Endothelial cell of umbilical vein (primary cell): ENCODE measurements around the gene SNCG. TPM values are rescaled to one million over a fixed set of nuclear protein-coding genes. Genes with fewer than 3 reads are reported as not detected.

Experiments
- BruUV-seq: library from RNA; stranded (reverse); fragments of 400-500 nt; replicated peaks from 2 replicates; lab custom pipeline; 2021; lab: Mats Ljungman, UMichigan
- CTCF ChIA-PET: fragments of 300-600, 350-600 bp; sonication (Branson Sonifier 250); formaldehyde crosslinking; loops from one replicate; lab custom pipeline; 2021; ENCODE audit warnings: antibody characterized with exemption, inconsistent platforms; lab: Charles Lee
- POLR2A ChIA-PET: fragments of 300-600, 350-600 bp; sonication (Branson Sonifier 250); formaldehyde crosslinking; loops from one replicate; lab custom pipeline; 2021; ENCODE audit warnings: antibody characterized with exemption, inconsistent platforms; lab: Charles Lee
- DNase-seq: peaks from one replicate; pipeline ENCODE4 v3.0.0-alpha.2; 2011; ENCODE audit warnings: low read depth, low spot score
- FAIRE-seq: peaks from 2 replicates; lab custom pipeline; 2011; peaks lifted over from hg19 to GRCh38; lab: Jason Lieb, UNC
- H2AFZ ChIP-seq: 2 replicates; pipeline ENCODE4 v1.6.0; 2012; ENCODE audit warnings: low read depth, low read length, control low read depth, inconsistent platforms
- H3K27ac ChIP-seq: 2 replicates; pipeline ENCODE4 v1.5.1; 2011; ENCODE audit warnings: low read depth, mild to moderate bottlenecking, control low read depth, low read length, moderate library complexity; ENCODE audit not compliant: insufficient read depth
- H3K27me3 ChIP-seq, 2 experiments: 2 replicates each; pipeline versions ENCODE4 v1.6.0 to v1.6.1; 2011; ENCODE audit warnings: low read length in 2 of 2, mixed read lengths in 1 of 2; ENCODE audit not compliant: control insufficient read depth in 2 of 2, insufficient read depth in 2 of 2
- H3K36me3 ChIP-seq, 2 experiments: 2 replicates in 1 of 2; 3 replicates in 1 of 2; pipeline ENCODE4 v1.5.1; 2011; ENCODE audit warnings: low read length in 2 of 2, mild to moderate bottlenecking in 1 of 2, moderate library complexity in 1 of 2; ENCODE audit not compliant: control insufficient read depth in 2 of 2, insufficient read depth in 2 of 2; ENCODE audit errors: extremely low read depth in 1 of 2
- H3K4me1 ChIP-seq: 3 replicates; pipeline ENCODE4 v1.5.1; 2011; ENCODE audit warnings: mild to moderate bottlenecking, low read length; ENCODE audit not compliant: control insufficient read depth, insufficient read depth; ENCODE audit errors: extremely low read depth
- H3K4me2 ChIP-seq: 2 replicates; pipeline ENCODE4 v1.6.1; 2011; ENCODE audit warnings: low read length, control low read depth, mixed read lengths; ENCODE audit not compliant: insufficient read depth
- H3K4me3 ChIP-seq, 3 experiments: fragments of 200-600 bp in 1 of 3; sonication (generic), shearing (Covaris generic) in 1 of 3; replicated peaks in 1 of 3; 2 replicates each; pipeline ENCODE4 v1.5.1; 2011 to 2016; ENCODE audit warnings: control low read depth in 3 of 3, low read length in 3 of 3, mild to moderate bottlenecking in 2 of 3, inconsistent platforms in 1 of 3, low read depth in 1 of 3, moderate library complexity in 1 of 3; ENCODE audit not compliant: insufficient read depth in 1 of 3
- H3K79me2 ChIP-seq: 2 replicates; pipeline ENCODE4 v1.6.0; 2012; ENCODE audit warnings: low read length, inconsistent platforms; ENCODE audit not compliant: control insufficient read depth, insufficient read depth
- H3K9ac ChIP-seq: replicated peaks from 2 replicates; pipeline ENCODE3; 2011; ENCODE audit warnings: low read length, control low read depth; ENCODE audit not compliant: insufficient read depth; ENCODE audit errors: extremely low read depth
- H3K9me1 ChIP-seq: replicated peaks from 3 replicates; pipeline ENCODE4 v1.6.0; 2011; ENCODE audit warnings: mild to moderate bottlenecking, low read length; ENCODE audit not compliant: control insufficient read depth, insufficient read depth; ENCODE audit errors: extremely low read depth
- H3K9me3 ChIP-seq: replicated peaks from 2 replicates; pipeline ENCODE4 v1.5.1; 2012; ENCODE audit warnings: low read length, inconsistent platforms; ENCODE audit not compliant: control insufficient read depth, insufficient read depth
- H4K20me1 ChIP-seq: replicated peaks from 2 replicates; pipeline ENCODE3; 2011; ENCODE audit warnings: mild to moderate bottlenecking, low read length; ENCODE audit not compliant: control insufficient read depth, insufficient read depth; ENCODE audit errors: extremely low read depth
- CTCF ChIP-seq, 2 donors: IDR thresholded peaks; 1 replicate in 1 of 2; 2 replicates in 1 of 2; pipeline ENCODE4 v1.5.1; 2011; ENCODE audit warnings: low read length in 2 of 2, mild to moderate bottlenecking in 2 of 2, moderate library complexity in 2 of 2, control low read depth in 1 of 2, inconsistent platforms in 1 of 2, low read depth in 1 of 2; ENCODE audit not compliant: insufficient read depth in 1 of 2; ENCODE audit errors: extremely low read depth in 1 of 2
- FOS ChIP-seq: IDR thresholded peaks from 2 replicates; pipeline ENCODE4 v1.6.1; 2011; ENCODE audit warnings: mild to moderate bottlenecking, low read length, moderate library complexity, borderline replicate concordance; ENCODE audit not compliant: insufficient read depth
- MYC ChIP-seq: IDR thresholded peaks from one replicate; pipeline ENCODE4 v1.6.1; 2011; ENCODE audit warnings: mild to moderate bottlenecking, low read depth, low read length
- POLR2A ChIP-seq: IDR thresholded peaks from 2 replicates; pipeline ENCODE4 v1.6.1; 2012; ENCODE audit warnings: low read depth, mild to moderate bottlenecking, control low read depth, low read length
- POLR2AphosphoS5 ChIP-seq: IDR thresholded peaks from 2 replicates; pipeline ENCODE4 v1.6.1; 2012; ENCODE audit warnings: low read depth, mild to moderate bottlenecking, control low read depth, low read length, moderate library complexity; ENCODE audit not compliant: insufficient read depth
- dilution Hi-C: fragments of 300-500 bp; cut with MboI; formaldehyde crosslinking; loops from one replicate; pipeline ENCODE4 v1.15.0; 2019; ENCODE audit warnings: low sequenced_read_pairs; ENCODE audit not compliant: extremely low pct_ligation_motif_present
- intact Hi-C: fragments of 100-400 bp; cut with micrococcal nuclease; formaldehyde crosslinking; loops from one replicate; pipeline ENCODE4 v1.10.0; 2022
- polyA plus RNA-seq, 4 experiments: library from polyadenylated mRNA; depleted of rRNA in 3 of 4; stranded (reverse) in 3 of 4; unstranded in 1 of 4; fragments of >200 nt; gene quantifications; 2 replicates each; pipeline versions ENCODE4 v1.2.1 to v1.2.3, GENCODE V29; 2011 to 2012; ENCODE audit warnings: missing spikeins in 1 of 4
- total RNA-seq: library from RNA; stranded (reverse); gene quantifications from 2 replicates; pipeline ENCODE4 v1.2.3, GENCODE V29; 2021

The SNCG gene
- total and polyA plus RNA-seq, 2 donors (not counting 3 experiments of a cell fraction or from before 2014, with no cell fraction given), result 31.4 to 60.8 TPM

GRCh38 chr10:86945361-86946212, 12.8 kb upstream of the SNCG start:
- CTCF ChIA-PET, result interaction anchor here (2.2 to 12.5 kb wide), 3 partner anchors 12 to 147 kb away, joined by 5 to 325 read pairs (median 189); partner anchors contain the start of genes ADIRF, MMRN2 and SNCG
- H2AFZ ChIP-seq, result no peak overlapping the region
- TF ChIP-seq POLR2A (no peak), MYC (no peak), FOS (no peak), CTCF (IDR thresholded peaks at IDR 0.05; ENCODE audit: extremely low read depth in 1 of 2, insufficient read depth in 1 of 2, low read depth in 1 of 2, low read length in 2 of 2) (peak; percentile 7 to 16), POLR2AphosphoS5 (peak; percentile 12)
- DNase-seq (no peak), FAIRE-seq (no peak)
- no peaks in the 10 kb centered on the region for H4K20me1 ChIP-seq
- dilution Hi-C loops (no loop called here), intact Hi-C loops (no loop called here)
- H3K4me1 ChIP-seq, result no peaks in the 10 kb centered on the region
- H3K9me3 ChIP-seq, result no peaks in the 10 kb centered on the region
- H3K27ac ChIP-seq, result no peak overlapping the region
- H3K79me2 ChIP-seq, result peaks cover 52% of the 10 kb centered on the region
- POLR2A ChIA-PET, result interaction anchor here (2.9 kb wide), 1 partner anchor 13 kb away, joined by 13 read pairs; the partner anchor contains the start of genes MMRN2 and SNCG
- H3K27me3 ChIP-seq, result no peaks in the 10 kb centered on the region
- H3K4me2 ChIP-seq, result no peak overlapping the region
- no peak overlapping the region for H3K4me3 ChIP-seq
- H3K9me1 ChIP-seq, result no peaks in the 10 kb centered on the region
- no peak overlapping the region for H3K9ac ChIP-seq
- no TSS peak for BruUV-seq
- H3K36me3 ChIP-seq, result peaks cover 20 to 52% of the 10 kb centered on the region in 2 experiments
